Kidney glomerular epithelial cell (primary cell): ENCODE measurements around the gene CDC42EP5.
A peak's percentile ranks its signal among the peaks of the same experiment; 100 is the strongest.

Experiments used
- DNase-seq: peaks from one replicate; lab custom pipeline; 2025; lab: John Stamatoyannopoulos, UW

Gene CDC42EP5

DNA sequence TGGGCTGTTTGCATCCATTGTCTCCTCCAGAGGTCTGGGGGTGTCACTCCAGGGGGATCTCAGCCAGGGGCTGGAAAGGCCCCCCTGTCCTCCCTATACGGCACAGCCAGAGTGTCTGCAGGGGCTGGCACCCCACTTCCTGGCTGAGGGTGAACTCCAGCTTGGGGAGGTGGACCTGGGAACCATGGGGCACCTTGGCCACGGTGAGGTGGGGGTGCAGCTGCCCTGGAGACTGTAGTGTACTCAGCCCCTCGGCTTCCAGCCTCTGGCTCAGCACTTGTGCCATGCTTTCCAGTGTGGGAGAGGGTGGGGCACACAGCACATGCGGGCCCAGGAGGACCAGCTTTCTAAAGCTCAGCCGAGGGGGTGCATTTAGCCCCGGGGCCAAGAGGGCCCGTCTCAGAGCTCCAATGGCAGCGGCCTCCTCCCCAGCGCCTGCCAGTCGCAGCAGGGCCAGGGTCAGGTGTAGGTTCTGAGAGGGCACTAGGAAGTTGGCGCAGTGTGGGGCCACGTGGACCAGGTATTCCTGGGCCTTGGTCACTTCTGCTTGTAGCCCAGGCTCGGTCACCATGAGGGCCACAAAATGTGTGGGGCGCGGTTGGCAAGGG, 10.9 kb downstream of the CDC42EP5 start:
- DNase-seq: no peak

DNA sequence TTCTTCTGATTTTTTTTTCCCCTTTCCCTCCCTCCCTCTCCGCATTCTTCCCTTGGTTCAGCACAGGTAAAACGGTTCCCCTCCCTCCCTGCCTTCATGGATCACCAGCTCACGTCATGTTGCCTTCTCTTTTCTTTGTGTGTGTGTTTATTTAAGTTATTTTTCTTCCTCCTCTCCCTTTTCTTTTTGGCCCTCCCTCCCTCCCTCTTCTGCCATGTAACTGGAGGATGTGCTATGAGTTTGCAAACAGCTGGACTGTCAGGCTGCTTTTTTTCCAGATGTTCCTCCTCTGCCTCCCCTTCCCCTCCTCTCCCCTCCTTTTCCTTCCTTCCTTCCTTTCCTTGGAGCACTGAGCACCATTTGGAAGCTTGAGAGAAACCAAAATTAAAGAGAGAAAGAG, 11.5 kb downstream of the CDC42EP5 start:
- DNase-seq: peak; percentile 62

DNA sequence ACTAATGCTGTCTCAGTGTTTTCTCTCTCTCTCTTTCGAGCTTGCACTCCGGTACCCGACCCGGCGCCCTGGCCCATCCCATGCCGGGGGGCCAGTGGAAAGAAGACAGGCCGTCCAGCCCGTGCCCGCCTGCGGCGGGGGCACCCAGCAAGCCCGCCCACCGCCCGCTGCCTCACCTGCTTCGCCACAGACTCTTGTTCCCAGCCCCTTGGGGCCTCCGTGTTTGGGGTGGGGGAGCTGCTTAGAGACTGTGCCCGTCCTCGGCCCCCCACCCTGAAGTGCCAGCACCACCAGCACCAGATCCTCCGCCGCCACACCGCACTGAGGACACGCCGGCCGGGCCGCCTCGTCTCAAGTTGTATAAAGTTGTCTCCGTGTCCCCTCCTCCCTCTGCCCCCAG, 11.9 kb downstream of the CDC42EP5 start:
- DNase-seq: no peak

DNA sequence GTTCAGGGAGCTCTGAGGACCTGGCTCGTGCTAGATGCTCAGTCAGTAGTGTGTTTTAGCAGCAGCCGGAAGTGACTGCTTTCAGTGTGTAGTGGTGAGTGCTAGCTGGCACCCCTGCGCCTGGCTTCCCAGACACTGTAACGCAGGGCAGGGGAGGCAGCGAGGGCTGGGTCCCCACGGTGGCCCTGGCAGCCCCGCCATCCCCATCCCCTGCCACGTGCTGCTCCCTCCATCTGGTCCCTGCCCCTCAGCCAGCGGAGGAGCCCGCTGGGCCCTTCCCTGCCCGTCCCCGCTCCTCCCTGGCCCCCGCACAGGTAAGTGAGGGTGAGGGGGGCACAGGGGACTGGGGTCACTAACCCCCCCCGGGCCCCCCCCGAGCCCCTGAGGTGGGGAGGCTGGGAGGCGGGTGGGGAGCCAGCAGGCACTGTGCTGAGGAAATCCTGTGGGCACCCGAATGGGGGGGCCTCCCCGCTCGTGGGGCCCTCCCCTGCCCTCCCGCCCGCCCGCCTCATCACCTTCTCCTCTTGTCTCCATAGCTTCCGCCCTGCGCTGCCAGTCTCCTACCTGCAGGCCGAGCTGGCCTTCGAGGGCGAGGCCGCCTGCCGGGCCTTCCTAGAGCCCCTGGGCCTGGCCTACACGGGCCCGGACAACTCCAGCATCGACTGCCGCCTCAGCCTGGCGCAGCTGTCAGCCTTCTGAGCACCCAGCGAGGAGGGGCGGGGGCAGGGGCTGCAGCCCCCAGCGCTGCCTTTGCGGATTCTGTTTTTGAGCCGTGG, 12.7 kb downstream of the CDC42EP5 start:
- DNase-seq: no peak

DNA sequence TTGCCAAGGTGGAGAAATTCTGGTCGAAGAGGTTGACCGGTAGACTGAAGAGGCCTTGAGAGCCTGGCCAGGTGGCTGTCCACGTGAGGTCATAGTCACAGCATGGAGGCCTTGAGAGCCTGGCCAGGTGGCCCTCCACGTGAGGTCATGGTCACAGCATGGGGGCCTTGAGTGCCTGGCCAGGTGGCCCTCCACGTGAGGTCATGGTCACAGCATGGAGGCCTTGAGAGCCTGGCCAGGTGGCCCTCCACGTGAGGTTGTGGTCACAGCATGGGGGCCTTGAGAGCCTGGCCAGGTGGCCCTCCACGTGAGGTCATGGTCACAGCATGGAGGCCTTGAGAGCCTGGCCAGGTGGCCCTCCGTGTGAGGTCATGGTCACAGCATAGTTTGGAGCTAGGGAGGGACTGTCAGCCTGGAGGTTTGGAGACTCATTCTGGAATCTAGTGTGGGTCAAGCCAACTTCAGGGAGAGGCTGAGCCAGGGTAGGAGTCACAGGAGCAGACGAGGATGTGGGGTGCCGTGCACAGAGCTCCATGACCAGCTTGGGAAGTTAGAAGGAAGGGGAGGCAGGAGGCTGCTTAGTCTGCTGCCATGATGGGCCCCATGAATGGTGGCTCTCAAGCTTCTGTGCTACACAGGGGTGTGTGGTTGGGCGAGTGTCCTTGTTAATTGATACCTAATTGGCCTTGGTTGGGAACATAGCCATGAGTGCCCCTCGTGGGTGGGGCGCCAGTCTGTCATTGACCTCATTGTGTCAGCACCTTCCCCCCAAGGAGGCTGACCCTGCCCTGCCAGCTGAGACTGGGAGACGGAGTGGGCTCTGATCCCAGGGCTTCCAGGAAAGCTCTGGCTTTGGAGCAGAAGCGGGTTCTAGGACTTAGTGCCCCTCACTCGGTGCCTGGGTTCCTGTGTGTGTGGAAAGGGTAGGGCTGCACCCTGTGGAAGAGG, 13.5 kb downstream of the CDC42EP5 start:
- no peak for DNase-seq

DNA sequence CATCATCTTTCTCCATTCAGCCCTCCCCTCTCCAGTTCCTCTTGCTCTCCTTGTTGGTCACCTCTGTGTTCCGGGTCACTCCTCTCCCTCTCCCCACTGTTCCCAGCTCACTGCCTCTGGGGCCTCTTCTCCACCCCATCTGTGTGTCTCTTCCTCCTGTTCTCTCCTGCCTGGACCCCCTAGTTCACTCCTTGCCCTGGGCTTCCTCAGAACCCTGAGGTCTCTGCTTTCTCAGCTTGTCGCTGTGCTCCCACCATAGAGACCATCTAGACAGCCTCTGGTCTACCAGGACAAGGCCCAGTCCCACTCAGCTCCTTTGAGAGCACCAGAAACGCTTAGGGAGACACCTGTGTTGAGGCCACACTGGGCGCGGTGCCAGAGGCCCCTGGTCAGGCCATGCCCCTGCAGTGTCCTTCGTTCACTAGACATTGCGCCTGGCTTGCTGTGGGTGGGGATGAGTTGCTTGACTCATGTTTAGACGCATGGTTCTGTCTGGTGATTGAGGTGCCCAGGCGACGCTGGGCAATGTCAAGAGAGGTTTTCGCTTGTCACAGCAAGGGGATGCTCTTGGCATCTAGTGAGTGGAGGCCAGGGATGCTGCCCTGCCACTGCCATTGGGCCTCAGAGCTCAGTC, 14.3 kb downstream of the CDC42EP5 start:
- no peak for DNase-seq

DNA sequence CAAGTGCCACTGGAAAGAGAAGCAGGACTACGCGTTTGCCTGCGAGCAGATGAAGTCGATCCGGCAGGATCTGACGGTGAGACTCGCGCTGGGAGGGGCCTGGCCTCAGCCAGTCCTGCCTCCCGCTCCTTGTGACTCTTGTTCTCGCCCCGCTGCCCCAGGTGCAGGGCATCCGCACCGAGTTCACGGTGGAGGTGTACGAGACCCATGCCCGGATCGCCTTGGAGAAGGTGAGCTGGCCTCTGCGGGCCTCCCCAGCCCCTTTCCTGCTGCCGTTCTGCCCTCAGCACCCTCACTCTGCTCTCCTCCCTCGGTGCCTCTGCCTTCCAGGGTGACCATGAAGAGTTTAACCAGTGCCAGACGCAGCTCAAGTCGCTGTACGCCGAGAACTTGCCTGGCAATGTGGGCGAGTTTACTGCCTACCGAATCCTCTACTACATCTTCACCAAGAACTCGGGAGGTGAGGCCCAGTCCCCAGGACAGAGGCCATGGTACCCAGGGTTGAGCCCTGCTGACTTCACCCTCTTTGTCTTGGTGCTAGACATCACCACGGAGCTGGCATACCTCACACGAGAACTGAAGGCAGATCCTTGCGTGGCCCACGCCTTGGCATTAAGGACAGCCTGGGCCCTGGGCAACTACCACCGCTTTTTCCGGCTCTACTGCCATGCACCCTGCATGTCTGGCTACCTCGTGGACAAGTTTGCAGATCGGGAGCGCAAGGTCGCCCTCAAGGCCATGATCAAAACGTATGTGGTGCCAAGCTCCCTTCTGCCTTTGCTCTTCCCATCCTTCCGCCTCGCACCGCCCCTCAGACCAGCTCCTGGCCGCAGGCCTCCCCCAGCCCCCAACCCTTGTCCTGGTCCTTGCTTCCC, 15.1 kb downstream of the CDC42EP5 start:
- DNase-seq: no peak

DNA sequence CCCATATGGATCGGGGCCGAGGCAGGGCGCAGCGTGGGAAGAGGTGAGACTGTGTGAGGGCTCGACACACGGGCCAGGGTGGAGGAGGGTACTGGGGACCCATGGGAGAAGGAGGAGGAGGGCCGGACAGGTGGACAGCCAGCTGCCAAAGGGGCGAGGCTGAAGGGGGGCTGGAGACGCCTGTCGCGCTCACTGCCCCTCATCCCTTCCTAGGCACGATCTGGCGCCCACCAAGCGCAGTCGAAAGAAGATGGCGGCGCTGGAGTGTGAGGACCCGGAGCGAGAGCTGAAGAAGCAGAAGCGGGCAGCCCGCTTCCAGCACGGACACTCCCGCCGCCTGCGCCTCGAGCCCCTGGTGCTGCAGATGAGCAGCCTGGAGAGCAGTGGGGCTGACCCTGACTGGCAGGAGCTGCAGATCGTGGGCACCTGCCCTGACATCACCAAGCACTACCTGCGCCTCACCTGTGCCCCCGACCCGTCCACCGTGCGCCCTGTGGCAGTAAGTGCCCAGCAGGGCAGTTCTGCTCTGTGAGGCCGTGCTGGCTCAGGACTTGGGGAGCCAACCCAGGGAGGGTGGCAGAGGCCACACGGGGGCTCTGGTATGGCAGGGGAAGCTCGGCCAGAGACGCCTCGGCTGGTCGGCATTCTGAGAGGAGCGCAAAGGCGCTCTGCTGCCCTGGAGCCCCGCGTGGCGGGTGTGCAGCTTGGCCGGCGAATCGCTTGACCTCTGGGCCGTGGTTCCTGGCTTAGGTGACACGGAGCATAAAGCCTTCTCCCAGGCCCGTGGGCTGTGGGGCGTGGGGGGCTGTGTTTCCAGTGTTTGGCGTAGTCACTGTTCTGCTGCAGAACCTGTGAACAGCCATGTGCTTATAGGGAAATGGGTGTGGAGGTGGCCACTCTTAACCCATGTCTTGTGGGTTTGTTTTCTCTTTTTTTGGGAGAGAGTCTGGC, 16.4 kb downstream of the CDC42EP5 start:
- DNase-seq: no peak

DNA sequence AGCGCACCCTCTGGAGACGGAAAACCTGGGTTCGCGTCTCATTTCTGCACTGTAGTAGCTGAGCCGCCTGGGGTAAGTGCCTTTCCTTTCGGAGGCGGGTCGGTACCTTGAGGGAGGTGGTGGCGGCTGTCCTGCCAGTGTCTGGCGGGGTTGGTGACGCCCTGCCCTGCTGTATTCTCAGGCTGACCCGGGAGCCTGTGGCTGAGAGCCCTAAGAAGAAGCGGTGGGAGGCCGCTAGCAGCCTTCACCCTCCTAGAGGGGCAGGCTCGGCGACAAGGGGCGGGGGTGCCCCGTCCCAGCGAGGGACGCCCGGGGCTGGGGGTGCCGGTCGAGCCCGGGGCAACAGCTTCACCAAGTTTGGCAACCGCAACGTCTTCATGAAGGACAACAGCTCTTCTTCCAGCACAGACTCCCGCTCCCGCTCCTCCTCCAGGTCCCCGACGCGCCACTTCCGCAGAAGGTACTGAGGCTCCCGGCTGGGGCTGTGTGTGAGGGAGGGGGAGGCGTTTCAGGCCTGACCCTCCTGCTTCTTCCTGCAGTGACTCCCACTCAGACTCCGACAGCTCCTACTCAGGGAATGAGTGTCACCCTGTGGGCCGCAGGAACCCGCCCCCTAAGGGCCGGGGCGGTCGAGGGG, 17.2 kb downstream of the CDC42EP5 start:
- no peak for DNase-seq

DNA sequence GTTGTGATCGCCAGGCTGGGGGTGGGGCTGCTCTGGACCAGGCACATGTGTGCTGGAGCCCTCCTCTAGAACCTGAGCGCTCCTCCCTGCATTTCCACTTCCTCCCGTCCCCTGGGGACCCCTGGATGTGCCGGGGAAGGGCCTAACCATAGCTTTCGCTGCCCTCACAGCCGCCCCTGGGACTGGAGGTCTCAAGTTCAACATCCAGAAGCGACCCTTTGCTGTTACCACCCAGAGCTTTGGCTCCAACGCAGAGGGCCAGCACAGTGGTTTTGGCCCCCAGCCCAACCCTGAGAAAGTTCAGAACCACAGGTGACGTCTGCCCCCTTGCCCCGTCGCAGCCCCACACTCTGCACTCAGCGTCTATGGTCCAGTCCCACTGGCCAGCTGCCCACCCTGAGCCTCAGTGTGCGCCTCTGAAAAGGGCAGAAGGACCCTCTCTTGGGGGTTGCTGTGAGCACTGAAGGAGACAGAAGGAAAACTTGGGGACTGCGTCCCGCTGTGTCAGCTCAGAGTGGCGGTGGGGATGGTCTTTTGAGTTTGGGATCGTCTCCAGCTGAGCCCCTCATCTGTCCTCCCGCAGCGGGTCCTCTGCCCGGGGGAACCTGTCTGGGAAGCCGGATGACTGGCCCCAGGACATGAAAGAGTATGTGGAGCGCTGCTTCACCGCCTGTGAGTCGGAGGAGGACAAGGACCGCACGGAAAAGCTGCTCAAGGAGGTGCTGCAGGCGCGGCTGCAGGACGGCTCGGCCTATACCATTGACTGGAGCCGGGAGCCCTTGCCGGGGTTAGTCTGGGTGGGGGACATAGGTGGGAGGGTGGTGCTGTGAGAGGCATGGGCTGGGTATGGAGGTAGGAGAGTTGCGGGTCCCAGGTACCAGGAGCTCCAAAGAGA, 18.1 kb downstream of the CDC42EP5 start:
- DNase-seq: no peak

DNA sequence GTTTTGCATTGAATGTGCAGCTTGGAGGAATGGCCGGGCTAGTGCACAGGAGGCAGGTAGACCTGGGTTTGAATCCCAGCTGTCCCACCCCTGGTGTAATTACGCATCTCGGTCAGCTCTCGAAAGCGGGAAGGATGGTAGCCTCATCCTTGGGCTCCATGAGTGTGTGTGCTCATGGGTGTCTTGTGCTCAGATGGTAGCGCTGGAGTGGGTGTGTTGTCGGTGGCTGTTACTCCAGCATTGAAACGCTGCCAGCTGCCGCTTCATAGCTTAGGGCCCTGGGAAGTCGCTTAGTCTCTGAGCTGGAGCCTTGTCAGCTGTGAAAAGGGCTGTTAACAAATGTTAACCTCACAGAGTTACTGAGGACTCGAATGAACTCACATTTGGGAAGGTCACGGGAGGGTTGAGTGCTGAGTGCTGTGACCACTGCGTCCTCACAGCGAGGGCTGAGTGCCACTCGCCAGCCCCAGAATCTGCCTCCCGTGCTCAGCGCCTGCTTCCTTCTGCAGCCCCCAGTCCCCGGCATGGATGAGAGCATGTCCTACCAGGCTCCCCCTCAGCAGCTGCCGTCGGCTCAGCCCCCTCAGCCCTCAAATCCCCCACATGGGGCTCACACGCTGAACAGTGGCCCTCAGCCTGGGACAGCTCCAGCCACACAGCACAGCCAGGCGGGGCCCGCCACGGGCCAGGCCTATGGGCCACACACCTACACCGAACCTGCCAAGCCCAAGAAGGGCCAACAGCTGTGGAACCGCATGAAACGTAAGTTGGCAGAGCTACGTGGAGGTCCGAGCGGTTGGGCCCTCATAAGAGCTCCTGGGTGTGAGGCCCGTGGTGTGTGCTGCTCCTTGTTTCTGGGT, 18.9 kb downstream of the CDC42EP5 start:
- DNase-seq: no peak

DNA sequence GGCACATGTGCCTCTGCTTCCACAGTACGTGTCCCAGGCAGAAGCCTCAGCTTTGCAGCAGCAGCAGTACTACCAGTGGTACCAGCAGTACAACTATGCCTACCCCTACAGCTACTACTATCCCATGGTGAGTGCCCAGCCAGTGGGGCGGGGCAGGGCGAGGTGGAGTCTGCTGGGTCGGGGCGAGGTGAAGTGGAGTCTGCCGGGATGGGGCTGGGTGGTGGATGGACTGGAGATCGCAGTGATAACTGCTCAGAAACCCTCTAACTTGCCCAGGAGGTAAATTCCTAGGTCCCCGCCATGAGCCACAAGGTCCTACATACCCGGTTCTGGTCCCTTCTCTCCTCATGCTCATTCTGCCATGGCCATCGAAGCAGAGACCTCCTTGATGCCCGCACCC, 20.5 kb downstream of the CDC42EP5 start:
- no peak for DNase-seq

DNA sequence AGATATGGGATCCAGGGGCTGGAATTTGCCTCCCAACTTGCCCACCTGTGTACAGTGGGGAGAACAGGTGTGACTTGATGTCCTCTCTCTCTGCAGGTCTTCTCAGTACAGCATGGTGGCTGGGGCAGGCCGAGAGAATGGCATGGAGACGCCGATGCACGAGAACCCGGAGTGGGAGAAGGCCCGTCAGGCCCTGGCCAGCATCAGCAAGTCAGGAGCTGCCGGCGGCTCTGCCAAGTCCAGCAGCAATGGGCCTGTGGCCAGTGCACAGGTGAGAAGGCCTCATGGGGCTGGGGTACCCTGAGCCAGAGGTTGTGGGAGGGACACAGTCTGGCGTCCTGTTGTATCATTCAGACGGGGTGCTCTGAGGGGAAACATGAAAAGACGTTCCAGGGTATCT, 21.1 kb downstream of the CDC42EP5 start:
- DNase-seq: no peak

DNA sequence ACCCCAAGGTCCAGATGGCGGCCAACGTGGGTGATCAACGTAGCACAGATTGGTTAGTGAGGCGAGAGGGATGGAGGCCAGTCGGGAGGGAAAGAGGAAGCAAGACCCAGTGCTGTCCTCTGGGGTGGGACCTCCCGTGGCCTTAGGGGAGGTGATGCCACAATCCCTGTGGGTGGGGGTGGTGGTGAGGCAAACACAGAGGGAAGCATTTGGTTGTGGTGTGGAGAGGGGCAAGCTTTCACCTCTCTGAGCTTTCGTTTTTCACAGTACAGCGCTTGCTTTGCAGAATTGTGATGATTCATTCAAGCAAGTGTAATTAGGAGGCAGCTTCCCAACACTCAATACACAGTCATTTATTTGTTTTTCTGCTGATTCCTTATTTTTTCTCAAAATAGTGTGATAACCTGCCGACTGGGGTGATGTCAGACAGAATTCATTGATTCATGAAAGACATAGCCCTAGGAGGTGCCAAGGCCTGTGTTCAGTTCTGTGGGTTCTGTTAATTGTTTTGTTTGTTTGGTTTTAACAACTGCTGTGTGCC, 21.7 kb downstream of the CDC42EP5 start:
- peak; percentile 92 for DNase-seq

DNA sequence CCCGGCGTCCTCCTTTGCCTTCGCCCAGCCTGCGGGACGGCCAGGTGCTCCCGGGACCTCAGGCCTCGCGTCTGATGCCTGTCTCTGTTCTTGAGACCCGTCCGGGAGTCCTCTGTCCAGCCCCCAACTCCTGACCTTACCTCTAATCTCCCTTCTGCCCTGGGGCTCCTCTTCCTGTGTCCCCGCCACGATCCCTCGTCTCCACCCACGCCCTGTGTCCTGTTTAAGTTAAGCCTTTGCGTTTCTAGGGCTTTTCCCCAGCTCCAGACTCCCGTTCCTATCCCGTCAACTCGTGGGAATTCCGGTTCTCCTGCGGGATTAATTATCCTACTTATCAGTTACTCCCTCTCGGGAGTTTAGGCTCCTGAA, 23.4 kb downstream of the CDC42EP5 start:
- no peak for DNase-seq

DNA sequence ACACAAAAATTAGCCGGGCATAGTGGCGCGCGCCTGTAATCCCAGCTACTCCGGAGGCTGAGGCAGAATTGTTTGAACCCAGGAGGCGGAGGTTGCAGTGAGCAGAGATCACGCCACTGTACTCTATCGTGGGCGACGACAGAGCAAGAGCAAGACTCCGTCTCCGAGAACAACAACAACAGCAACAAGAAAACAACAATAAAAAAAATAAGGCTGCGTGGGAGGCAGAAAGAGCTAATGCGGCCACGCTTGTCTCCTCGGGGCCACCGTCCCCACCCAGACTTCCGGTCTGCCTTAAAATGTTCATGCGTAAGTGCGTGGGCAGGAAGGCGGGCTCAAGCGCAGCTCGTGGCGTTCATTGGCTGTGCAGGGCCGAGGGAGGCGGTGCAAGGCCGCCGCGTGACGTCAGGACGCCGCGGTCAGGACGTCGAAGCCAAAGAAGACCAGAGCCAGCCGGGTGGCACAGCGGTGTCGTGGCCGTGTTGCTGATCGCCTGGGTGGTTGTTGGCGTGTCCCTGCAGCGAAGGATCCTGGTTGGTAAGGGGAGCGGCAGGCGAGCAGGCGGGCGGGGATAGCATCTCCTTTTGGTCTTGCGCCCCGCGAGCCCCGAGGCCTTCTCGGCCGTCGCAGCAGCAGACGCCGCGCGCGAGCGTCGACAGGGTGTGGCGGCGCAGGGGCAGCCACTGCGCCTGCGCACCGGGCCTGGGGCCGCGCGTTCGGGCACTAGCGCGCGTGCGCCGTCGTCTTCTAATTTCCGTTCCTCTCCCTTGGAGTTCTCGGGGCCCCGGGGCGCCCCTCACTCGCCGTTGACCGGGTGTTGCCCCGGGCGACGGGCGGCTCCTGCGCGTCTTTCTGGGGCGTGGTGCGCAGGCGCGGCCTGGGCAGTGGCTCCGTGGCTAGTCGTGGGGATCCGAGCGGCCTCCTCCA, 24.1 kb downstream of the CDC42EP5 start, which contains the start of gene LENG8:
TSS of gene LENG8 (plus strand) at position 426 of the 927 bp plus-strand sequence. CDS start 2,146 bp downstream, outside the sequence.
- DNase-seq: peak; percentile 97
